ENCODE data around the gene SAMD3. TPM values are rescaled to one million over a fixed set of nuclear protein-coding genes. Genes with fewer than 3 reads are reported as not detected.
A peak's percentile ranks its signal among the peaks of the same experiment; 100 is the strongest.
"Not testable (repeated sequence)": the region's sequence is repeated elsewhere in the genome, so short reads cannot be mapped to it uniquely, and the experiment has no call there.

Gene SAMD3
- polyA plus RNA-seq, 1 of the 3 experiments (the other 2 are of a cell fraction), result 16.0 TPM

- DNase-seq, result no peak
- TF ChIP-seq TCF12 (IDR thresholded peaks at IDR 0.05) (peak; percentile 25; the same call in 1 of the 2 replicates), SMC3 (IDR thresholded peaks at IDR 0.05; ENCODE audit: low read depth, low read length) (no peak), FOXJ3 (CRISPR knock-in tag; IDR thresholded peaks at IDR 0.05) (no peak), NFIC (IDR thresholded peaks at IDR 0.05; ENCODE audit: borderline replicate concordance) (no peak)
- Histone ChIP-seq H3K27me3 (ENCODE audit: insufficient read depth) (no peaks in the 10 kb centered on the region), H3K4me3 (ENCODE audit: low read depth in 2 of 2, low read length in 1 of 2) (peak overlapping the region in 1 of 2 experiments; percentile 21; a peak in 1 of 4 replicates), H3K79me2 (ENCODE audit: insufficient read depth) (no peaks in the 10 kb centered on the region), H3K9me2 (no peaks in the 10 kb centered on the region), H3F3A (replicated peaks; ENCODE audit: insufficient read depth) (no peaks in the 10 kb centered on the region), H3K36me3 (replicated peaks in 1 of 2; ENCODE audit: control insufficient read depth in 1 of 2, insufficient read depth in 2 of 2, low read length in 1 of 2) (peaks cover 0 to 4% of the 10 kb centered on the region in 2 experiments), H3K4me2 (peak overlapping the region; percentile 19), H3K9ac (no peak overlapping the region), H2AFZ (ENCODE audit: low read depth) (no peak overlapping the region), H3K9me3 (no peaks in the 10 kb centered on the region), H4K20me1 (ENCODE audit: insufficient read depth) (no peaks in the 10 kb centered on the region), H3K4me1 (ENCODE audit: control insufficient read depth in 1 of 2, insufficient read depth in 2 of 2, low read depth in 1 of 2, low read length in 1 of 2) (no peaks in the 10 kb centered on the region; a peak in 1 of 4 replicates), H3K27ac (ENCODE audit: low read depth in 2 of 2, low read length in 1 of 2) (peak overlapping the region in 1 of 2 experiments; percentile 35; a peak in 3 of 4 replicates)
- WGBS (ENCODE audit: low lambda C conversion rate), result 3% methylated on average over 3 of the region's 3 CpGs
- ChIA-PET POLR2A (no interaction called here), CTCF (no interaction called here)
Observed at GRCh38 chr6:130233330-130233729, 10.6 kb upstream of the SAMD3 start.

- H4K20me1 ChIP-seq (ENCODE audit: insufficient read depth); H3K27ac ChIP-seq (ENCODE audit: low read depth in 2 of 2, low read length in 1 of 2); H3K9me2 ChIP-seq; H3K9ac ChIP-seq; H3K79me2 ChIP-seq (ENCODE audit: insufficient read depth); H3K36me3 ChIP-seq (replicated peaks in 1 of 2; ENCODE audit: control insufficient read depth in 1 of 2, insufficient read depth in 2 of 2, low read length in 1 of 2); H3K4me3 ChIP-seq (ENCODE audit: low read depth in 2 of 2, low read length in 1 of 2); H3F3A ChIP-seq (replicated peaks; ENCODE audit: insufficient read depth); H3K4me2 ChIP-seq; H3K27me3 ChIP-seq (ENCODE audit: insufficient read depth); DNase-seq; POLR2A ChIA-PET; H3K9me3 ChIP-seq; H3K4me1 ChIP-seq (ENCODE audit: control insufficient read depth in 1 of 2, insufficient read depth in 2 of 2, low read depth in 1 of 2, low read length in 1 of 2); H2AFZ ChIP-seq (ENCODE audit: low read depth): not testable (repeated sequence)
- WGBS (ENCODE audit: low lambda C conversion rate), result 75% methylated on average over 6 of the region's 6 CpGs
- CTCF ChIA-PET, result interaction anchor here (0.9 kb wide), 1 partner anchor 25 kb away, joined by 3 read pairs; no protein-coding TSS in a partner anchor
Observed at GRCh38 chr6:130230531-130230930, 7.8 kb upstream of the SAMD3 start.

GRCh38 chr6:130229645-130230044 is 6.9 kb upstream of the SAMD3 start:
- Histone ChIP-seq H3K27me3 (ENCODE audit: insufficient read depth) (no peaks in the 10 kb centered on the region), H3K9ac (no peak overlapping the region), H3F3A (replicated peaks; ENCODE audit: insufficient read depth) (no peaks in the 10 kb centered on the region), H3K27ac (ENCODE audit: low read depth in 2 of 2, low read length in 1 of 2) (no peak overlapping the region), H3K79me2 (ENCODE audit: insufficient read depth) (no peaks in the 10 kb centered on the region), H4K20me1 (ENCODE audit: insufficient read depth) (no peaks in the 10 kb centered on the region), H3K36me3 (replicated peaks in 1 of 2; ENCODE audit: control insufficient read depth in 1 of 2, insufficient read depth in 2 of 2, low read length in 1 of 2) (peaks cover 0 to 3% of the 10 kb centered on the region in 2 experiments), H3K9me3 (no peaks in the 10 kb centered on the region), H3K4me3 (ENCODE audit: low read depth in 2 of 2, low read length in 1 of 2) (no peak overlapping the region), H2AFZ (ENCODE audit: low read depth) (no peak overlapping the region), H3K4me2 (no peak overlapping the region), H3K4me1 (ENCODE audit: control insufficient read depth in 1 of 2, insufficient read depth in 2 of 2, low read depth in 1 of 2, low read length in 1 of 2) (no peaks in the 10 kb centered on the region; a peak in 1 of 4 replicates), H3K9me2 (no peaks in the 10 kb centered on the region)
- no peak for TF ChIP-seq FOSL2 (IDR thresholded peaks at IDR 0.05; ENCODE audit: borderline replicate concordance, low read depth)
- TF ChIP-seq GABPA (IDR thresholded peaks at IDR 0.05; ENCODE audit: low read depth), result no peak
- TF ChIP-seq GATA2 (CRISPR knock-in tag; IDR thresholded peaks at IDR 0.05), result no peak
- TF ChIP-seq NRF1 (IDR thresholded peaks at IDR 0.05; ENCODE audit: low read depth, low read length), result no peak
- TF ChIP-seq FOXJ3 (CRISPR knock-in tag; IDR thresholded peaks at IDR 0.05), result no peak
- no peak for TF ChIP-seq SMC3 (IDR thresholded peaks at IDR 0.05; ENCODE audit: low read depth, low read length)
- no peak for TF ChIP-seq EZH2phosphoT487 (IDR thresholded peaks at IDR 0.05; ENCODE audit: borderline replicate concordance, low read depth)
- TF ChIP-seq ZBTB33 (IDR thresholded peaks at IDR 0.05; ENCODE audit: borderline replicate concordance, low read depth), result no peak
- no peak for TF ChIP-seq USF1 (IDR thresholded peaks at IDR 0.05; ENCODE audit: borderline replicate concordance, low read depth)
- TF ChIP-seq SIN3A (IDR thresholded peaks at IDR 0.05; ENCODE audit: borderline replicate concordance, low read depth, low read length), result no peak
- no peak for TF ChIP-seq PBX3 (IDR thresholded peaks at IDR 0.05)
- POLR2A ChIA-PET, result no interaction called here
- CTCF ChIA-PET, result interaction anchor here (0.9 kb wide), 1 partner anchor 24 kb away, joined by 3 read pairs; no protein-coding TSS in a partner anchor
- WGBS (ENCODE audit: low lambda C conversion rate), result 74% methylated on average over 4 of the region's 4 CpGs
- DNase-seq, result no peak
